HG03558 (cell line): ENCODE results near the gene PGRMC2.

ENCODE experiments used
- ATAC-seq: cut with Tn5 transposase; IDR thresholded peaks from one replicate; pipeline ENCODE4 v1.9.1; 2021; ENCODE audit warnings: moderate number of reproducible peaks; ENCODE audit not compliant: unreplicated experiment; ENCODE audit errors: extremely low read depth

The PGRMC2 gene, protein sequence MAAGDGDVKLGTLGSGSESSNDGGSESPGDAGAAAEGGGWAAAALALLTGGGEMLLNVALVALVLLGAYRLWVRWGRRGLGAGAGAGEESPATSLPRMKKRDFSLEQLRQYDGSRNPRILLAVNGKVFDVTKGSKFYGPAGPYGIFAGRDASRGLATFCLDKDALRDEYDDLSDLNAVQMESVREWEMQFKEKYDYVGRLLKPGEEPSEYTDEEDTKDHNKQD

DNA sequence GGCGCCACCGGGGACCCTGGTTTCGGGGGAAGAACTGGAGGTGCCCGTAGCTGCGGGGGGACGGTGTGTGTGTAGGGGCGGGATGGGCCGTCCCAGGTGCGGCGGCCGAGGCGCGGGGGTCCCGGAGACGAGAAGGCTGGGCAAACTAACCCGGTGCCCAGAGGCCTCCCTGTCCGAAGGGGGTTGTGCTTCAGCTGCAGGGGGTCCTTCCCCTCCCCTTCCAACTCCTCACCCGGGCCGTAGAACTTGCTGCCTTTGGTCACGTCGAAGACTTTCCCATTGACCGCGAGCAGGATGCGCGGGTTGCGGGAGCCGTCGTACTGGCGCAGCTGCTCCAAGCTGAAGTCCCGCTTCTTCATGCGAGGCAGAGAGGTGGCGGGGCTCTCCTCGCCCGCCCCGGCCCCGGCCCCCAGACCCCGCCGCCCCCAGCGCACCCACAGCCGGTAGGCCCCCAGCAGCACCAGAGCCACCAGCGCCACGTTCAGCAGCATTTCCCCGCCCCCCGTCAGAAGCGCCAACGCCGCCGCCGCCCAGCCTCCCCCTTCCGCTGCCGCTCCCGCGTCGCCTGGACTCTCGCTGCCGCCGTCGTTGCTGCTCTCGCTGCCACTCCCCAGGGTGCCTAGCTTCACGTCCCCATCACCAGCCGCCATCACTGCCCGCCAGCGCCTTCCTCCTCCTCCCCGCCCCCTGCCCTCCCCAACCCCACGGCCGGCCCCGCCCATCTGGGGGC is at the start of gene PGRMC2:
TSS of gene PGRMC2 (minus strand) at position 673 of the 730 bp plus-strand sequence. CDS start at position 650, 23 bp downstream.
- ATAC-seq, result no peak

DNA sequence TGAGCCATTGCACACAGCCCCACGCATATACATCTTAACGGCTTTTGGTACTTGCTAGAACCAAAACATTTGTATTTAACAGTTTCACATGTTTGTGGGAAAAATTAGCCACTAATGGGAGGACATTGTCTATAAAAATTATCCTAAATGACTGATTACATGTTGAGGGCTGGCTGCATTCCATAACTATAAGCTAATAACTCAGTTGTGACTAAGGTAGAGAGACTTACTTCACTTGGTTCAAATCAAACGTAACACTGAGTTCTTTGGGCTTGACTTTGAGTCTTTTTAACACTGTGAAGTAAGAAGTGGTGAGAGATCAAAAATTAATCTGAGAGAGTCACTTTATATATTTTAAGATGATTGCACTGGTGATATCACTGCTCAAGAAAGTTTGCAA is 47.9 kb upstream of the PGRMC2 start:
- ATAC-seq, result no peak

DNA sequence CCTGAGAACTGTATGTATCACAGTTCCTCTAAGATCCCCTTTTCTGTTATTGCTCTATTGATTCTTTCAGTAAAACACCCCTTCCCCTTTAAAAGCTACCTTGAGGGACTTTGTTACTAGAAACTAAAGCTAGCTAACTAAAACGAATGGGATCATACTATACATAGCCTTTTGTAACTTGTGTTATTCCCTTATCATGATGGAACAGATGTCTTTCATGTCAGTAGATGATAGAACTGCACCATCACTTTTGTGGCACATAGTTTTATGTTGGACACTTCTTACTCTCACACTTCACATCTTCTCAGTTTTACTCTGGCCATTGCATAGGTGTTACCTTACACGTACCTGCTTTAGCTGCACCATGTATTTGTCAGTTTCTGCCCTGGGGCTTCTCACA is 46.6 kb upstream of the PGRMC2 start:
- no peak for ATAC-seq

DNA sequence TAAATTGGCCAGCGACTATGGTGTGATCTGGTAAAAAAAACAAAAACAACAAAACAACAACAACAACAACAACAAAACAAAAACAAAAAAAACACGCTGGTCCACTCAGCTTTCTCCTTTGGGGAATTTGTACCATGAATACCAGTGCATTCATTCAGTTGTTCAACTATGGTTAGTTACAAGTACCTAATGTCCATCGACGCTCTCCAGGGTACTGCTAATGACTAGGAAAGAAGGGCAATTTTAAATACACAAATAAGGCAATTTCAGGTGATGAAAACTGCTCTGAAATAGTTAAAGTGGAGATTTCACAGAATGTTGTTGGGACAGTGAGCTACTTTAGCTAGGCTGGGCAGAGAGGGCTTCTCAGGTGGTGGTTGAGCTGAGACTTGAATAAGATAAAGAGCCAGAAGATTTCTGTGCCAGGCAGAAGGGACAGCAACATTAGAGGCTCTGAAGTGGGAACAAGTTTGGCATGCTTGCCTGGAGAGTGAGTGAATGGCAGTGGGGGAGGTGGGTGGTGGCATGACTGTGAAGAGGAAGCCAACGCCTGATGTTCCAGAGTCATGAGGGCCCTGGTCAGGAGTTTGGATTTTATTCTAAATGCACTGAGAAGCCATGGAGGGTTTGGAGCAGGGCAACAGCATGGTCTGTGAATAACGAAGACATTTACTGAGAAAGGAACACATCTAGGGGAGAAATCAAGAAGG is 45.9 kb upstream of the PGRMC2 start:
- ATAC-seq, result no peak

DNA sequence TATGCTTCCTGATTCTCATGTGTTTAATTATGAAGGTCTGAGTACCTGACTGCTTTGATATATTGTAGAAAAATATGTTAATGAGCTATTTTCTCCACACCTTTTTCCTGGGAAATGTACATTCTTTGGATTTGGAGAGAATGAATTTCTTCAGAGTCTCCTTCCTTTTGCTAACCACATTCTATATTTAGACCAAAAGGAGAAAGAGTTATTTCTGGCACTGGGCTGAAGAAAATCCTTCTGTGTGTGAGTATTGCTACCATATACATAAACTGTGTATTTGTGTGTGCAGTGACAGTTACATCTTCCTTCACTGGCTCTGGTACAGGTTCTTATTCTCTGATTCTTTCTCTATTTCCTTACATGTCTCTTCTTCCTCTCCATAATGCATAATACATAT is 44.5 kb upstream of the PGRMC2 start:
- ATAC-seq, result no peak

DNA sequence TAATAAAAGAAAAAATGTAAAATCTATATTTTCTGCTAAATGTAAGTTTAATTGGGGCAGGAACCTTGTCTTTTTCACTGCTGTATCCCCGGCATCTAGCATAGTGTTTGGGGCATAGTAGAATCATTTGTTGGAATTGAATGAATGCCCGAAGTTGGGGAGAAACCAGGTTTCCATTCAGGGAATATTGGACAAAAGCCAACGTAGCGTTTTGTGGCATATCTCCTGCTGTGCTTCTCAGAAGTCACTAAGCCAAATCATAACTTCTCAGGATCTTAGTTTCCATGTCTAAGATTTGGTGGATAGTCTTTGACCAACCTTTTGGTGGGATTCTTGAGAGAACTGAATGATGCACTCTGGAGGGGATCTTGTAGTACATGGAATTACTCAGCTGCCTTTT is 42.0 kb upstream of the PGRMC2 start:
- no peak for ATAC-seq

DNA sequence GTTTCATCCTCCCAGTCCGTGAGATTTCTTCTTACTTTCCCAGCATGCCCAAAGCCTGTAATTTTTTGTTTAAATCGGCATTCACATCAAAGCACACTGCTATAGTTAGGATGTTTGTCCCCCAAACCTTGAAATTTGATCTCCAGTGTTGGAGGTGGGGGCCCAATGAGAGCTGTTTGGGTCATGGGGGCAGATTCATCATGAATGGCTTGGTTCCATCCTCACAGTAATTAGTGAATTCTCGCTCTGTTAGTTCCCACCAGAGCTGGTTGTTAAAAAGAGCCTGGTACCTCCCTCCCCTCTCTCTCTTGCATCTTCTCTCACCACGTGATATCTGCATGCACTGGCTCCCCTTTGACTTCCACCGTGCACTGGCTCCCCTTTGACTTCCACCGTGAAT is 40.5 kb upstream of the PGRMC2 start:
- no peak for ATAC-seq

DNA sequence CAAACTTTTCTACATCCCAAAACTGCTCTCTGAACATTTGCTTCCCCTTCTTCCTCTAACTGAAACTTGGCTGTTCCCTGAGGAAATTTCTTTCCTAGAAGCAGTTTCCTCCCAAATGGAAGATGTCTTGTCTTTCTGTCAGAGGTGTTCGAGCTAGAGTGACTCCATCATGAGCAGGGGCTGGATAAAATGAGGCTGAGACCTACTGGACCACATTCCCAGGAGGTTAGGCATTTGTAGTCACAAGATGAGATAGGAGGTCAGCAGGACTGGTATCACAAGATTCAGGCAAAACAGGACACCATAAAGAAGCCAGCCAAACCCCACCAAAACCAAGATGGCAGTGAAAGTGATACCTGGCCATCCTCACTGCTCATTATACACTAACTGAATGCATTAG is 35.8 kb upstream of the PGRMC2 start:
- ATAC-seq, result no peak

DNA sequence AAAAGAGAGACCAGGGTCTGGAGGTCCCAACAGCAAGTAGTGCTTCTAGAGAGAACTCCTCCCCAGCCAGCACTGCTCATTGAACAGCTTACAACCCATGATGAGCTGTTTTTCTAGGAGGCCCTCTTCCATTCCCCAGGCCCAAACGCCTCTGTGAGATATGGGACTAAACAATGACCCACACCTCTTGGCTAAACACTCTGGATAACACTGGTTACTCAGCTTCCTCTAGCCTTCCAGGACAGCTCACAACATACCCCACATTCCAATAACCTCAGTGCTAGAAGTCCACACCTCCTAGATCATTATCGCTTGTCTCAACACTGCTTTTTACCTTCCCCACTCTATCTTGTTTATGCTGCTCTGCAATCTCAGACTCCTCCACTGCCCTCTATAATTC is 35.4 kb upstream of the PGRMC2 start:
- no peak for ATAC-seq

DNA sequence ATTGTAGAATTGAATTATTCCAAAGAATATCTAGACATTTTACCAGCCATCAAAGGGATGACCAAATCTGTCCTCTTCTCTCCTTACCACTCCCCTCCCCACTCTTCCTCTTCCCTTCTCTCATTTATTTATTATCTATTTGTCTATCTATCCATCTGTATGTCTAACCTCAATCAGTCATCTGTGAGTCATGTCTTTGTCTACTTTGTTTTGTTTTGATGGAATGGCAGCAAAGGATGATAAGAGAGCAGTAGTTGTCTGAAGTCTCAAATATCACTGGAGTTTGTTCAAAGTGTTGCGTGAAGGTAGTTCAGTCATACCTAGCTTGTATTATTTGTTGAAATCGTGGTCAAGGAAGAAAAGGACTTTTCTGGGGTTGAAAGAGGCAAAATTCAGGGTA is 34.7 kb upstream of the PGRMC2 start:
- ATAC-seq, result no peak

DNA sequence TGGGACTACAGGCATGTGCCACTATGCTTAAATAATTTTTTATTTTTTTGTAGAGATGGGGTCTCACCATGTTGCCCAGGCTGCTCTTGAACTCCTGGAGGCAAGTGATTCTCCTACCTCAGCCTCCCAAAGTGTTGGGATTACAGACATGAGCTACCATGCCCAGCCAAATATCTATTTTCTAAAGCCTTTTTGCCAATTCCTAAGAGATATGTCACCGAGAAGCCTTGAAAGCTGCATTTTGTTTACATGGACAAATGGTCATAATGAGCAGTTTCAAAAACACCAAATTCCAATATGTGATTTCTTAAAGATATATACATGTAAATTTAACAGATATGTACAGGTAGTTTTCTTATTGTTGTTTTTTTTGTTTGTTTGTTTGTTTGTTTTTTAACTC is 33.0 kb upstream of the PGRMC2 start:
- no peak for ATAC-seq

DNA sequence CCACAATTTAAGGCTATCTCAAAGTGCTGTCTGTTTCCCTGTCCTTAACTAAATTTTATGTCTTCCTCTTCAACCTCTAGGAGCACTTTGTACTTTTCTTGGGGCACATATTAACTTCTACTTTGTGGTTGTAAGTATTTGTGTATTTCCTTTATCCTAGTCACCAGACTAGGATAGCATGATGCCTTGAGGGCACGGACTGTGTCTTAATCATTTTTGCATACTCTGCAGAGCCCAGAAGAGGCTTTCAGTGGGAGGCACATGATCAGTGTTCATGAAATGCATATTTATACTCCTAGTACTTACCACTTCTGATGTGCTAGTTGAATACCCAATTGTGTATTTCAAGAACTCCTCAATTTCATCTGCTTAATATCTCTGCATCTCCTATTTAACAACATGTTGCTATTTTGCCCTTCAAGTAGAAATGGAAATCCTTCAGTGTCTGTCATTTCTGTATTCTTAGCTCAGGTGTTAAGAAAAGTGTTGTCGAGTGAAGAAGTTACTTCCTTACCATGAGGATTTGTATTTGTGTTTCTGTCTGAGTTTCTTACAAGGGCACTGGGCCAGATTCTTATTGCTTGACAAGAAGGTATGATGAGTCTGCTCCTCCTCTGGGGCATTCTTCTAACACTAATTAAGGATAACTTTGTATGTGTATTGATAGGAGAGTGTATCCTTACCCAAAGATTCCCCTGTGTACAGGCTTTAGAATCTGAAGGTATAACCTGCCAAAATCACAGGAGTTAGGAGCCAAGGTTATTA is 28.3 kb upstream of the PGRMC2 start:
- no peak for ATAC-seq

DNA sequence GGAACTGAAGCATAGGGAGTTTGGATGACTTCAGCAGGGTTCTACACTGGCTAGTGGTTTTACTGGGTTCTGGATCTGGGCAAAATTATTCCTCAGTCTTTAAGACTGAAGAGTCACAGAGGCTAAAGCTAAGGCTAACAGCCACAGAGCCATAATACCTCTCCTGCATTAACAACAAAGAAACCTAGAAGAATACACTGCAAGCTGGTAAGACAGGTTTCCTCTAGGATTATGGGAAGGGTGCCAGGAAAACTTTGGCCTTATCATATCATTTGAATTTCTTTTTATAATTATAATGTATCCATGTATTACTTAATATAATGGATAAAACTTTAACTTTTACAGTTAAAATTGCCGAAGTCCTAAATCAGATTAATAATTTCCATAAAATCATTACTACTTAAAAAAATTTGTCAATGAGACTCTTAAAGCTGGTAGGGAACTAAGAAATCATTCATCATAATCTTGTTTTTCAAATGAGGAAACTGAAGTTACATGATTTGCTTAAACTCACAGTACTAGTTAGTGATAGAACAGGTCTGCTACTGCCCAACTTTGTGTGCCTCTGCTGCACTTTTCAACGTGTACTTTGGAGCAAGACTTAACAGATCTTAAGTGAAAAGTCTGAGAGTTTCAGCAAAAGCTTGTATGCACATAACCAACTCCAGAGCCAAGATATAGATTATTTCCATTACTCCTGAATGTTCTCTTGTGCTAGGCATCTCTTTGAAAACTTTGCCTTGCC is 24.2 kb upstream of the PGRMC2 start:
- no peak for ATAC-seq

DNA sequence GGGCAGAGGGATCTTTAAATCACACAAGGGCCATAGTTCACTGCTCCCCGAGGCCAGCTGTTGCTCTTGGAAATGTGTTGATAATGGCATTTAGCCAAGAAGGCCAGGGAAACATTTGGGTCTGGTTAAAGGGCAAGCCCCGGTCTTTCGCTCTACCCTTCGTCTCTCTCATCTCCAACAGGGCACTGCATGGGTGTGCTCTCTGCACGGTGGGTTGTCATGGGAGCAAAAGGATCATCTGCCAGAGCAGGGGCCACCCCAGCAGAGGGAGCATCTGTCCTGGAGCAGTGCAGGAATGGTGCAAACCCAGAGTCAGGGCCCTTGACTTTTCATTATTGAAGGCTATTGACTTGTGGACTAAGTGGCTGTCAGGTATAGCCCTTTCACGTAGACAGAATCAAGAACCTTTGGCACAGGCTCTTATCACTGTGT is 22.7 kb upstream of the PGRMC2 start:
- ATAC-seq, result no peak

DNA sequence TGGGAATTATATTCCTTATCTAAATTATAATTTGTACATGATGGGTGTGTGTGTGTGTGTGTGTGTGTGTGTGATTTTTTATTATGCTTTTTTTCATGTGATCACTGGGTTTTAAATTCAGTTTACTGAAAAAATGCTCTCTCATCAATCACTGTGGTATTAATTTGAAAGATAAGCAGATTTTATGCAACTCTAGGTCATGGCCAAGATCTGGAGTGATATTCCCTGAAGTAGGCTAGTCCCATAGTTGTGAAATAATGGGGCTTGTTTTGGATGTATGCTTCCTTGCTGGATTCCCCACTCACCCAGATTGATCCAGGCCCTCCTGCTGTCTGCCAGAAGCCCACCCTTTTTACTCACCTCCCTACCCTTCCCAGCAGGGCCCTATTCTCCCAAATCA is 22.0 kb upstream of the PGRMC2 start:
- ATAC-seq, result no peak

DNA sequence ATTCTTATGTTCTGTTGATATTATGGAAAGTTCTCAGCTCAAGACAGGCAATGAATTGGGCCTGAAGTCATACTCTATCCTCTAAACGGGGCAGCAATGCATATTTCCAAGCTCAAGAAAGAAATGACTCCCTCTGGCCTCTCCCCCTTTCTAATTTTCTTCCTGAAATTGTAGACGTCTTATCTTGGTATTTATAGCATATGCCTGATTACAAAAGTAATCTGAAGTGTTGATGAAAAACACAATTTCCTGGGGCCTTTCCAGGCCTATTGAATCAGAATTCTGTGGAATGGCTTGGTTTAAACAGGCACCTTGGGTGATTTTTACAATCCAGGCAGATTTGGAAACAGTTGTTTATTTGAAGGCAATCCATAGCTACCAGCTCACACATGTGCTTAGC is 21.4 kb upstream of the PGRMC2 start:
- no peak for ATAC-seq

DNA sequence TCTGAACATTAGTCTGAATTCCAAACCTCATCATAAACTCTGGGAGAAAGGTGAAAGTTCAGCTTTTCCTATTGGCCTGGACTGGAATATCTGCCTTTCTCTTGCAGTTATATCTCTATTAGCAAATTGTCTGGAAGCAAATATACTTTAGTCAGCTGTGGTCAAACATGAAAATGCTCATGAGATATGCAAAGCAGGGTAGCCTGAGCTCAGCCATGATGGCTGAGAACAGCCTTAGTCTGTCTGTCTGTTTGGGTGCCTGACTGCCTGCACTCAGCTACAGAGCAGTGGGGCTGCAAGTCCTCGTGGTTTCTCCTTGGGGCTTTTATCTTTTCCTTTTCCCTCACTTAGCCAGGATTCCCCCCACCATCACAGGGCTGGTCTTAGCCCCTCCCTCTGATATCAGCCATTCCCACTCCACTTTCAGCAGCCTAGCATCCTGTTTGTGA is 19.5 kb upstream of the PGRMC2 start:
- ATAC-seq, result no peak

DNA sequence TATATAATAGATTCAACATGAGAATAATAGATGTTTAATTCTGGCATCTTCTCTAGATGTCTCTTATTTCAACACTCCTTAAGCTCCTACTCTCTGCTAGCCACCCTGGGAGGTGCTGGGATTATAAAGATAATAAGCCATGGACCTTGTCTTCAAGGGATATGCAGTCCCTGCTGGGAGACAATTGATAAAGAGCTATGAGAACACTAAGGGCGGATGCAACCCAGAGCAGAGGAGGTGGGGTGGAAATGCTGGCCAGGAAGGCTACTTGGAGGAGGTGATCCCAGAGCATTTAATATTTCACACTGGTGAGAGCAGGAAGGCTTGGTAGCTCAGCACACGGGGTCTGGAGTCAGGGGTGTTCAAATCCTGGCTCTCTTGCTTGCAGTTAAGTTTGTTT is 18.3 kb upstream of the PGRMC2 start:
- no peak for ATAC-seq

DNA sequence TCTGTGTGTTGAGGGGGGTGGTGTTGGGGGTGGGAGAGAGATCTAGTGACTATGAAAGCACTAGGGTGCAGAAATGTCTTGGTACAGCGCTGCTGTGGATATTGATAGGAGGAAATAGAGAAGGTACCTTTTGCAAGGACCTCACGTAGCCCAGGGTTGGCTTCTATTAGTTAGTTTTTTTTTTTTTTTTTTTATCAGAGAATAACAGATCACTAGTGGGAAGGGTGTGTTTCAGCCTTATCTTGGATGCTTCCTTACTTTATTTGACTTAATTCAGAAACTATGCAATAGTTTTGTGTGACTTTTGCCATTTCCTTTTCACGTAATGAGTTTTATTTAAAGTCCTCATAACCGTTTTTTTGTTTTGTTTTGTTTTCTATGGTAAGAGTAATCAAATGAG is 16.4 kb upstream of the PGRMC2 start:
- no peak for ATAC-seq

DNA sequence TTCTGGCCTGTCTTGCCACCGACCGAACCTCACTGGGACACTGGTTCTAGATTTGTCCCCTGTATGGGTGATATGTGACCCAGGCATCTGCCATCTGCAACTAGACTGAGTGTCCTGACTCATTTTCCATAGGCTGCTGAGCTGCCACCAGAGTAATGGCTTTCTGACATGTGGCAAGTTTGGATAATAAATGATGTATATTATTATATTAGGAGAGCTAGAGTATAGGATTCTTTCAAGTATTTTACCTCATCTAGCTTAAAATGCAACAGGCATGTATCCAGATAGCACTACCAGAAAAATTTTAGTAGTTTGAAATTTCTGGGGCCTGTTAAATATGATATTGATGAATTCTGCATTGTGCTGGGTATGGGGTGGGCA is 15.8 kb upstream of the PGRMC2 start:
- no peak for ATAC-seq
